ENCODE data around the gene PEMT.

DNA sequence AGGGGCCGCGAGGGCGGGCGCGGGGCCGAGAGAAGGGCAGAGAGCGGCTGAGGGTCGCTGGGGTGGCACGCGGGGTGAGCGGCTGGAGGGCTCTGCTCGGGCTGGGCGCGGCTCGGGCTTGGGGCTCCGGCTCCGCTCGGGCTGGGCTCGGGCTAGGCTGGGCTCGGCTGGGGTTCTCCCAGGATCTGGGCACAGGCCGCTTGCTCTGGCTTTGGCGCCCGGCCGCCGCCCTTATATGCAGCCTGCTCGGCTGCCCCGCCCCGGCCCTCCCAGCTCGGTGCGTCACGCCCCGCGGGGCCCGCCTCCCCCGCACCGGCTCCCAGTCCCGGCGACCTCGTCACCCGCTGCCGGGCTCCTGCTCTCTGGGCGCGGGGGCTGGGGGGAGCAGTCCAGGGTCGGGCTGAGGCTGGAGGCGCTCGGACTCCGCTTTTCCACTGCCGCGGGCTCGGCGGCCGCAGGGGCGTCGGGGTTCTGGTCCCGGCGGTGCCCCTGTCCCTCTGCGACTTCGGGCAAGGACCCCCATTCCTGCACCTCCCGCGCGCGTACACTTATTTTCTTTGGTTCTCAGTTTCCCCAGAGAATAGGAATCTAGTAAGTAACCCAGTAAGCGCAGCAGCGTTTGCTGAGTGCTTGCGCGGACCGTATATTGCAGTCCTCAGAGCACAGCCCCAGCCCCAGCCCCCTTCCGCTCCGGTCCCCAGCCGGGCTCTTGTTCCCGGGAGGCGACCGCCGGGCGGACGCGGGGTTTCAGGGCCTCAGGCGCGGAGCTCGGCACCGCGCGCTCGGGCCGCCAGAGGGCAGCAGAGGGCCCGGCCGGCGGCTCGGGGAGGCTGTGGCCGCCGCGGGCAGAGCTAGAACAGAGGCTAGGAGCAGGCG, 95.1 kb downstream of the PEMT start, which contains the start of gene RASD1:
- peak in 1 of 3 donors; percentile 33 for TF ChIP-seq CTCF (IDR thresholded peaks at IDR 0.05)
- TF ChIP-seq POLR2A (IDR thresholded peaks at IDR 0.05): peak in 1 of 2 donors; percentile 97
